Measurements from ENCODE around the gene TRABD2B. TPM values are rescaled to one million over a fixed set of nuclear protein-coding genes. Genes with fewer than 3 reads are reported as not detected.

Gene TRABD2B
- total and polyA plus RNA-seq, 2 of the 4 experiments (the other 2 are of a cell fraction) = not detected

GRCh38 chr1:47724432-47724999, 272.7 kb downstream of the TRABD2B start:
- H3K4me3 ChIP-seq (ENCODE audit: insufficient read depth, low read depth, low read length) = no peak overlapping the region
- 0% methylated on average over 1 of the region's 13 CpGs; no CpG with 5 or more reads in 1 of the 2 experiments for WGBS, 2 experiments (ENCODE audit: extremely low coverage in 2 of 2, insufficient read length in 1 of 2)
- H2AK9ac ChIP-seq (replicated peaks; ENCODE audit: low read depth, low read length, poor library complexity) = no peak overlapping the region
- H3K4ac ChIP-seq (ENCODE audit: low read depth, low read length) = no peak overlapping the region
- H4K91ac ChIP-seq (ENCODE audit: insufficient read depth, low read depth, low read length) = no peak overlapping the region
- dilution Hi-C loops (cut with HindIII; ENCODE audit: low sequenced_read_pairs, unreplicated experiment) = no loop called here
- H3K9ac ChIP-seq (ENCODE audit: low read depth, low read length) = no peak overlapping the region
- TF ChIP-seq BHLHE40 (IDR thresholded peaks at IDR 0.05; ENCODE audit: low read depth, low read length) = no peak
- TF ChIP-seq RAD21 (IDR thresholded peaks at IDR 0.05; ENCODE audit: low read length) = no peak
- no peak for TF ChIP-seq MAZ (IDR thresholded peaks at IDR 0.05; ENCODE audit: borderline replicate concordance, low read depth, low read length)
- TF ChIP-seq CHD1 (IDR thresholded peaks at IDR 0.05; ENCODE audit: low read depth, low read length) = no peak
- TF ChIP-seq RCOR1 (IDR thresholded peaks at IDR 0.05; ENCODE audit: insufficient replicate concordance, low read length) = no peak
- no peak for TF ChIP-seq SMC3 (IDR thresholded peaks at IDR 0.05; ENCODE audit: low read depth, low read length)
- TF ChIP-seq USF2 (IDR thresholded peaks at IDR 0.05; ENCODE audit: low read depth, low read length) = no peak
- TF ChIP-seq RFX5 (IDR thresholded peaks at IDR 0.05; ENCODE audit: low read depth, low read length) = no peak
- TF ChIP-seq CEBPB (IDR thresholded peaks at IDR 0.05; ENCODE audit: low read depth, low read length) = no peak
- TF ChIP-seq NFE2L2 (IDR thresholded peaks at IDR 0.05; ENCODE audit: low read depth, low read length) = no peak
- no peak for TF ChIP-seq ELK1 (IDR thresholded peaks at IDR 0.05; ENCODE audit: borderline replicate concordance, low read depth, low read length)
- TF ChIP-seq FOS (IDR thresholded peaks at IDR 0.05; ENCODE audit: low read depth, low read length) = no peak
- no peak for TF ChIP-seq CTCF (conservative IDR thresholded peaks at IDR 0.05; ENCODE audit: low read depth, low read length)
- TF ChIP-seq MAFK (IDR thresholded peaks at IDR 0.05; ENCODE audit: low read depth, low read length) = no peak
- TF ChIP-seq POLR2A (IDR thresholded peaks at IDR 0.05; ENCODE audit: low read depth, low read length) = no peak
- TF ChIP-seq MXI1 (IDR thresholded peaks at IDR 0.05; ENCODE audit: borderline replicate concordance, low read depth, low read length) = no peak
- POLR2A ChIA-PET (ENCODE audit: unreplicated experiment) = no interaction called here
- CTCF ChIA-PET = no interaction called here
- ATAC-seq (ENCODE audit: low read depth) = no peak
- no peak overlapping the region for H4K5ac ChIP-seq (ENCODE audit: low read depth, low read length)
- peaks cover 21% of the 10 kb centered on the region for H3K27me3 ChIP-seq (ENCODE audit: control insufficient read depth, insufficient read depth, low read length)
- H3K56ac ChIP-seq (ENCODE audit: extremely low read depth, insufficient read depth, low read length) = no peak overlapping the region
- H2BK5ac ChIP-seq (ENCODE audit: low read depth, low read length, poor library complexity, severe bottlenecking) = no peak overlapping the region
- H3K79me1 ChIP-seq (ENCODE audit: low read depth in 1 of 2, low read length in 2 of 2) = no peaks in the 10 kb centered on the region
- intact Hi-C loops (cut with micrococcal nuclease) = no loop called here
- no TSS peak for BruUV-seq (replicated peaks)
- H3K23ac ChIP-seq (ENCODE audit: low read depth, low read length) = no peak overlapping the region
- H3K4me2 ChIP-seq (ENCODE audit: low read depth, low read length) = no peak overlapping the region
- H2BK20ac ChIP-seq (ENCODE audit: low read depth, low read length) = no peak overlapping the region
- no peak overlapping the region for H4K8ac ChIP-seq (ENCODE audit: low read depth in 2 of 2, low read length in 2 of 2)
- no peak overlapping the region for H2AK5ac ChIP-seq (ENCODE audit: low read depth, low read length)
- no peak overlapping the region for H2BK120ac ChIP-seq (ENCODE audit: low read depth, low read length)
- no peak overlapping the region for H3K14ac ChIP-seq (replicated peaks; ENCODE audit: low read depth, low read length)
- H3K36me3 ChIP-seq (ENCODE audit: control insufficient read depth, insufficient read depth, low read length) = no peaks in the 10 kb centered on the region
- no peak overlapping the region for H2AFZ ChIP-seq (replicated peaks; ENCODE audit: low read length, poor library complexity)
- no peaks in the 10 kb centered on the region for H3K9me1 ChIP-seq (ENCODE audit: insufficient read depth, low read length)
- in situ Hi-C loops (cut with MboI; ENCODE audit: low sequenced_read_pairs) = no loop called here
- no peak for DNase-seq
- H3K4me1 ChIP-seq (ENCODE audit: control insufficient read depth, insufficient read depth, low read length) = no peaks in the 10 kb centered on the region
- H3K9me3 ChIP-seq (ENCODE audit: control insufficient read depth, insufficient read depth, low read length) = no peaks in the 10 kb centered on the region
- no peak overlapping the region for H3K18ac ChIP-seq (ENCODE audit: low read depth, low read length)
- H2BK15ac ChIP-seq (ENCODE audit: low read depth, low read length) = no peak overlapping the region
- H3K27ac ChIP-seq (ENCODE audit: insufficient read depth, low read length) = no peak overlapping the region
- no peaks in the 10 kb centered on the region for H4K20me1 ChIP-seq (ENCODE audit: insufficient read depth, low read length)
